ENCODE results near the gene TEPSIN.

DNA sequence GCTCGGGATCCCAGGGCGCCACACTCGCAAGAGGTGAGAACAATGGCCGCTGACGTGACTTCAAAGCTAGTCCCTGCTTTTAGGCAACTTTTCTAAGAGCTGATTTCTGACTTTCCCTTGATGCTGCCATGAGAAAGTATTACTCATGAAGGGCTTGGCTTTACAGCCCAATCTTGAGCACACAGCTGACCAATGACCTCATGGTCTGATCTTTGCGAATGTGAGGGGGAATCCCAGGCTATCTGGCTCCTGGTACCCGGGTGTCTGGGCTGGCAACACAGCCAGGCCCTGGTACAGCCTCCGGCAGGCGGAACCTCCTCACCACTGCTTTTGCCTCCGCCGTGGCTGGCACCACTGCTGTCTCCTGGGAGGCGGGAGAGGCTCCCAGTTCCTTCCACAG lies 17.8 kb upstream of the TEPSIN start:
- TF ChIP-seq CTCF (IDR thresholded peaks at IDR 0.05) (no peak), ZFX (IDR thresholded peaks at IDR 0.05; ENCODE audit: borderline replicate concordance) (no peak)
